KOPT-K1 (cell line): ENCODE measurements around the gene NUDT14.

Experiments used
- H3K27ac ChIP-seq: fragments of 200-600 bp; sonication (generic); 2 replicates; pipeline ENCODE4 v1.5.1; 2016; ENCODE audit warnings: antibody characterized with exemption, mild to moderate bottlenecking, low read depth, low read length; ENCODE audit not compliant: poor library complexity, severe bottlenecking
- H3K36me3 ChIP-seq: fragments of 200-600 bp; sonication (generic); 2 replicates; pipeline ENCODE4 v1.5.1; 2017; ENCODE audit warnings: antibody characterized with exemption, mild to moderate bottlenecking, low read length, moderate library complexity; ENCODE audit not compliant: insufficient read depth
- H3K9me3 ChIP-seq: fragments of 200-600 bp; sonication (generic); 2 replicates; pipeline ENCODE4 v1.5.1; 2017; ENCODE audit warnings: antibody characterized with exemption, low read length, mild to moderate bottlenecking; ENCODE audit not compliant: insufficient read depth, poor library complexity, severe bottlenecking

NUDT14 gene

DNA sequence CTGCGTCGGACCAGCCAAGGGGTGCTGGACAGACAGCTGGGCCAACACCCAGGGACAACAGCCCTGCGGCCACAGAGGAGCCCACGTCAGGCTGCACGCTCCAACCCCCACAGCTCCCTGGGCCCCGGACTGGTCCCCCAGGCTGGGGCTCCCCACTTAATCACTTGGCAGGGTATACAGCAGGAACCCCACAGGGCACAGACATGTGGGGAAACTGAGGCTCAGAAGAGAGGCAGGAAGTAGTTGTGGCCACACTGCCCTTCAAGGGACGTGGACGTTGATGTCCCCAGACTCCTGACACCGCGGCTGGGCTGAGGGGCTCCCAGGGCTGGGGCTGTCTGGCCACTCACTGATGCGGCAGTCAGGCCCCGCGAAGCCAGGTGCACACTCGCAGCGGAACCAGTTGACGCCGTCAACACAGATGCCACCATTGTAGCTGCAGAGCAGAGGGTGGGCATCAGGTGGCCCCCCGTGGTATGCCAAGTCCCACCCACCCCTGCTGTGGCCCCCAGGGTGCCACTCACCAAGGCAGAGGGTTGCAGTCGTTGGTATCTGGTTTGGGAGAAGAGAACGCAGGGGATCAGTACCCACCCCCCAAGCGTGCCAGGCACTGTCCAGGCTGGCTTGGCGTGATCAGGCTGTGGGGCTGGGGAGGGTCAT lies 34.0 kb downstream of the NUDT14 start:
- Histone ChIP-seq H3K36me3 (no peaks in the 10 kb centered on the region), H3K9me3 (no peaks in the 10 kb centered on the region), H3K27ac (no peak overlapping the region)

DNA sequence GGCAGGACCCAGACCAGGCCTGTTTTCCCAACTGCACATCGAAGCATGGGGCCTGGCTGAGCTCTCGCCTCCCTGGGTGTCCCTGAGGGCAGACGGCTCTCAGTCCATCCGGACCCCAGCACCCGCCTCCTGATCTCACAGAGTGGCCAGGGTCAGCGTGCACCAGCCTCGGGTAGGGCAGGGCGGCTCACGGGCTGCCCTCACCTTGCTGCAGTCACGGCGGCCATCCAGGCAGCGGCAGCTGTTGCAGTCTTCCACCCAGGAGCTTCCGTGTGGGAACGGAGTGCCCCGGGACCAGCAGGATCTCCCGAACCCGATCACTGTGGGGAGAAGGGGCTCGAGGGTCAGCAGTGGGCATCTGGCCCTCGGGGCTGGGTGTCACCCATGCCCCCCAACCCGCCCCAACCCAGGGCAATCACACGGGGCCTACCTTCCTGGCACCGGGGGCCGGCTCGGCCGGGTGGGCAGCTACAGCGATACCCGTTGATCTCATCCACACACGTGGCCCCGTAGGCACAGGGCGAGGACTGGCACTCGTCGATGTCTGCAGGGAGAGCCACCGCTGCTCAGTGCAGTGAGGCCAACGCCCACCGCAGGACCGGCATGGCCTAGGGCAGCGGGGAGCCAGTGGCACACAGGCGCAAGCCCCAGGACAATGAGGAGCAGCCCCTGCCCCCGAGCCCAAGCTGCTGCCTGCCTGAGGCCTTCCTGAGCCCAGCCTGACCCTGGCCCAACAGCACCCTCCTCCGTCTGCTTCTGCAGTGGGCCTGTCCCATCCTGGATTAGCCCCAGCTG lies 34.7 kb downstream of the NUDT14 start:
- Histone ChIP-seq H3K9me3 (no peaks in the 10 kb centered on the region), H3K27ac (no peak overlapping the region), H3K36me3 (no peaks in the 10 kb centered on the region)

GRCh38 chr14:105145381-105146180 lies 35.5 kb downstream of the NUDT14 start:
- H3K36me3 ChIP-seq: no peaks in the 10 kb centered on the region
- no peak overlapping the region for H3K27ac ChIP-seq
- peaks cover 4% of the 10 kb centered on the region for H3K9me3 ChIP-seq

DNA sequence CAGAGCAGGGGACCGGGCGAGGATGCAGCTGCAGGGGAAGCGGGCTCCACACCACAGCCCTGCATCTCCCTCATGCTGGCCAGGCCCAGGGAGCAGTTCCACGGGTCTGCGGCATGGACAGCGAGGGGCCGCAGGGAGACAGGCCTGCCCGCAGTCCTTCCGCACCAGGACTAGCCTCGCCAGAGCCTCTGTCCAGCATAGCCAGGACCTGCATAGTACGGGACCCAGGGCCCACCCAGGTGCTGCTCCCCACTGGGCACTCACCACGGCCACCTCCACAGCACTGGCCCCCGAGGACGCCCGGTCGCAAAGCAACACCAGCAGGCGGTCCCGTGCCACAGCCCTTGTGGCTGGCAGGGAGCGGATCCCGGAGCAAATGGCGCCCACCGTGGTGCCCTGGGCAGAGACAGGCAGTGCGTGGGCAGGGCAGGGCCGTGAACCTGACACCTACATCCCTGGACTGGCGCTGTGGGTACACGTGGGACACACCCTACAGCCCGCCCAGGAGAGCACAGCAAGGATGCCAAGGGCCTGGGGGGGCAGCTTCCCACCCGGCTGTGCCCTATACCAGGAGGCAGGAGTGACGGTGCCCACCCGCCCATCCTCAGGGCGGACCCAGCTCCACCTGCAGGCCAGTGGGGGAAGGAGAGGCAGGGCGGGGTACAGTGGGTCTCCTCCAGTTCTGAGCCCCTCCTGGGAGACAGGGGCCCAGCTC lies 36.3 kb downstream of the NUDT14 start:
- Histone ChIP-seq H3K36me3 (no peaks in the 10 kb centered on the region), H3K9me3 (peaks cover 11% of the 10 kb centered on the region), H3K27ac (no peak overlapping the region)

- H3K27ac ChIP-seq: no peak overlapping the region
- H3K36me3 ChIP-seq: no peaks in the 10 kb centered on the region
- peaks cover 18% of the 10 kb centered on the region for H3K9me3 ChIP-seq
Measured at GRCh38 chr14:105144026-105144665, 37.0 kb downstream of the NUDT14 start.

GRCh38 chr14:105143451-105144025 lies 37.6 kb downstream of the NUDT14 start:
- Histone ChIP-seq H3K27ac (no peak overlapping the region), H3K36me3 (no peaks in the 10 kb centered on the region), H3K9me3 (peaks cover 19% of the 10 kb centered on the region)

- H3K36me3 ChIP-seq: no peaks in the 10 kb centered on the region
- no peak overlapping the region for H3K27ac ChIP-seq
- peaks cover 26% of the 10 kb centered on the region for H3K9me3 ChIP-seq
Measured at GRCh38 chr14:105142651-105143450, 38.3 kb downstream of the NUDT14 start.

DNA sequence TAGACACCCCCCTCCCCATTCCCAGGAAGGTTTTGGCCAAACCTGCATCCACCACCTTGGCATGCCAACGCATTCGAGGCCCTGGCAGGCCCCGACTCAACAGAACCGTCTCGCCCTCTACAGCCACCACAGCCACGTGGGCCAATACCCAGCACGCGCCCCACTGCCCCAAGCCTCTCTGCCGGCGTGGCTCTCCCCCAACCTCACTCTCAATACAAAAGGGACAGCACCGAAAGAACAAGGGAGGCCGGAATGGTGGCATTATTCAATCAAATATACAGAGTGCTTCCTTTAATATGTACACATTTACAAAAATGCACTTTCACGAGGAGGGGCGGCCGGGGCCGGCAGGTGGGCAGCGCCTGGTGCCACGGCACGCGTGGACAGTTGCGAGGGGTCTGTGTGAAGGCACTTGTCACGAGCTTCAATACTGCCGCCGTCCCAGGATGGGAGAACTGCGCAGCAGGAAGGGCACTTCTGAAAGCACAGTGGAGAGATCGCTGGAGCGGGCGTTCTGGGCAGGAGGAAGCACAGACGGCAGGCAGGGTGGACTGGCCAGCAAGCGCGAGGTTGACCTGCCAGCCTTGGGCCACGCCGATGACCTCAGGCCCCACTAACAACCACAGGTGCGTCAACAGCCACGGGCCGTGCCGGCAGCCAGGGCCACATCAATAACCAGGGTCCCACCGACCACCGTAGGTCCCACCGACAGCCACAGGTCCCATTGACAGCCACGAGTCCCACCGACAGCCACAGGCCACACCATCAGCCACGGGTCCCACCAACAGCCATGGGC lies 39.4 kb downstream of the NUDT14 start:
- no peak overlapping the region for H3K27ac ChIP-seq
- no peaks in the 10 kb centered on the region for H3K36me3 ChIP-seq
- peaks cover 27% of the 10 kb centered on the region for H3K9me3 ChIP-seq

- Histone ChIP-seq H3K36me3 (no peaks in the 10 kb centered on the region), H3K9me3 (peaks cover 27% of the 10 kb centered on the region), H3K27ac (no peak overlapping the region)
Measured at GRCh38 chr14:105141026-105141425, 40.1 kb downstream of the NUDT14 start.

- no peaks in the 10 kb centered on the region for H3K36me3 ChIP-seq
- H3K27ac ChIP-seq: no peak overlapping the region
- H3K9me3 ChIP-seq: peaks cover 27% of the 10 kb centered on the region
Measured at GRCh38 chr14:105140581-105140980, 40.5 kb downstream of the NUDT14 start.

- H3K9me3 ChIP-seq: peaks cover 27% of the 10 kb centered on the region
- no peak overlapping the region for H3K27ac ChIP-seq
- no peaks in the 10 kb centered on the region for H3K36me3 ChIP-seq
Measured at GRCh38 chr14:105139831-105140239, 41.3 kb downstream of the NUDT14 start.

GRCh38 chr14:105139212-105139825 lies 41.8 kb downstream of the NUDT14 start:
- Histone ChIP-seq H3K27ac (no peak overlapping the region), H3K9me3 (peaks cover 27% of the 10 kb centered on the region), H3K36me3 (no peaks in the 10 kb centered on the region)
